ENCODE measurements around the gene WASF3.
"Not testable (repeated sequence)": the region's sequence is repeated elsewhere in the genome, so short reads cannot be mapped to it uniquely, and the experiment has no call there.

Gene WASF3

DNA sequence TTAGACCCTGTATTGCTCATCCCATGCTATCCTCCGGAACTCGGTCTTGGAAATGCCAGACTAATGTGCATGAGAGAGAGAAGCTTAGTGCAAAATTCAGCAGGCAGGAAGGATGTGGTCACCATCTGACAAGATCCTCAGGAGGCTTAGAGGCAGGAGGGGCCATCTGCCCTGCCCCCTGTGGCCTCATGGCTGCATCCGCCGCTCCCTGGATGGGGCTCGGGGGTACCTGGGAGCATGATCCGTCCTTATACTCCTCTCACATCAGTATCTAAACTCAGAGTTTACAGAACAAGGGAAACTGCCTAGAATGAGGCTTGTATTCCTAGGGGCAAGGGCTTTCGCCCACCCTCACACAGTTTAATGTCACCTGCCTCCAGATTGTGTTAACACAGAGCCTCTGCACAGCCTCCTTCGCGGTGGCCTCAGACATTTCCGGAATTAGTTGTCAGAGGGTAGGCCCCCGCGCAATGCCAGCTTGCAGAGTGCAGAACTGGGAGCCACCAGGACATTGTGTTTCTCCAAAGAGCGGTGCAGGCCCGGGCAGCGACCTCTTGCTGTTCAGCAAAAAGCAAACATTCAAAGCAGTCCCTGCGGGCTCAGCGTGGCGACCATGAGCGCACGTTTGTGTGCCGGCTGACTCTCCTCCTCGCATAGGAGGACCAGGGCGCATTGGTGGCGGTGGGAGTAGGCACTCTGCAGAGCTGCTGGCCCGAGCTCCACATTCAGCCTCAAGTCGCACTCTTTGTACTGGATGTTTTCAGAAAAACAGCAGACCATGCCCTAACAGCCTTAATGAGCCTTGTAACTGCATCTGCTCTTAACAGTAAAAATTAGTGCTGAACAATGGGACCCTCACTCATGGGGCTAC is 164.0 kb downstream of the WASF3 start:
- peak in 1 of 2 experiments; percentile 55 for DNase-seq

DNA sequence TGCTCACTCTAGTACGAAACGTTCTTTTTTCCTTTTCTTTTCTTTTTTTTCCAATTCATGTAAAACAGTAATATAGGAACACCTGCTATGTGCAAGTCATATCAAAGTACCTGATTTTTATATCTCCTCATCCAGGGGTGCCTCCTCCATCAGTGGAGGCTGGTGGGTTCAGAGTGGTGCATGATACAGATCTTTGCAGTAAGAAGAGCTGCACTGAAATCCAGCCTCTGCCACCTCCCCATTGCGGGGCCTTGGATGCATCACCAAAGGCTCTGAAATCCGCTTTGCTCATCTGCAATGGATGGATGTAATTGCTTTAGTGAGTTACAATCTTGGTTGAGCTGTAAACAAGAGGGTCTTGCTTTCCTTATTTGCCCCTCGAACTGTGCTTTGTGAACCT is 164.8 kb downstream of the WASF3 start:
- DNase-seq: no peak

DNA sequence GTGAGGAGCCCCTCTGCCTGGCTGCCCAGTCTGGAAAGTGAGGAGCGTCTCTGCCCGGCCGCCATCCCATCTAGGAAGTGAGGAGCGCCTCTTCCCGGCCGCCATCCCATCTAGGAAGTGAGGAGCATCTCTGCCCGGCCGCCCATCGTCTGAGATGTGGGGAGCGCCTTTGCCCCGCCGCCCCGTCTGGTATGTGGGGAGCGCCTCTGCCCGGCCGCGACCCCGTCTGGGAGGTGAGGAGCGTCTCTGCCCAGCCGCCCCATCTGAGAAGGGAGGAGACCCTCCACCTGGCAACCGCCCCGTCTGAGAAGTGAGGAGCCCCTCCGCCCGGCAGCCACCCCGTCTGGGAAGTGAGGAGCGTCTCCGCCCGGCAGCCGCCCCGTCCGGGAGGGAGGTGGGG is 166.1 kb downstream of the WASF3 start:
- not testable (repeated sequence) for DNase-seq

DNA sequence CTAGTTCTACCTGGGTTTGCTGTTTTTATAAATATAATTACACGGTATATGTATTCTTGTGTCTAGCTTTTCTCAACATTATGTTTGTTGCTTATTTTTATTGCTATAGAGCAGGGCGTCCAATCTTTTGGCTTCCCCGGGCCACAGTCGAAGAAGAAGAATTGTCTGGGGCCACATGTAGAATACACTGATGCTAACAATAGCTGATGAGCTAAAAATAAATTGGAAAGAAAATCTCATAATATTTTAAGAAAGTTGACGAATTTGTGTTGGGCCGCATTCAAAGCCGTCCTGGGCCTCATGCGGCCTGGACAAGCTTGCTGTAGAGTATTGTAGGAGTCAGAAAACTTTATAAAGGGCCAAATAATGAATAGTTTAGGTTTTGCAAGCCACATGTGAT is 169.2 kb downstream of the WASF3 start:
- no peak for DNase-seq

DNA sequence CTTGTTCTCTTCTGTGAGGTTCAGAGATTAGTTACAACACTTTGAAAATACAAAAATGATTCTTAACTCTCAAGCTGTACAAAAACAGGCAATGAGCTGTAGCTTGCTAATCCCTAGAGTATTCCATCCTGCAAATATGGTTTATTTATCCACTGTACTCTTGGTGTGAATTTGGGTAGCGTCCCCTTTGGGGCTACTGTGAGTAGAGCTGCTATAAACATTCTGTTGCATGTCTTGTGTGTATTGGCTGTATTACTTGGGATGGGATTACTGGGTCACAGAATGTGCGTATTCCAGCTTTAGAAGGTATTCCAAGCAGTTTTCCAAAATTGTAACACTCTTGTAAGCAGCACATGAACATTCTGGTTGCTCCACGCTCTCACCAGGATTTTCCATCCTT is 169.6 kb downstream of the WASF3 start:
- DNase-seq: no peak

DNA sequence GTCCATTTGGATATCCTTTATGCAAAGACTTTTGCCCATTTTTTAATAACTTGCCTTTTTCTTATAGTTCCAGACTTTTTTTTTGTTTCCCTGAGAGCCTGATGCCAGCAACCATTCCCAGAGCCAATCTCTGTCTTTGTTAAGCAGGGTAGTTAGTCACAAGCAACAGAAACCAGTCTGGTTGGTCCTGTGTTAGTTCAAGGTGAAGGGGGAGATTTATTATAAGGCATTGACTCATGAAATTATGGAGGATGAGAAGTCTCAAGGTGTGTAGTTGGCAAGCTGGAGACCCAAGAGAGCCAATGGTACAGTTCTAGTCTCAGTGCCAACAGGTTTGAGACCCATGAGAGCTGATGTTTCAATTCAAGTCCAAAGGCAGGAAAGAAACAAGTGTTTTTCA is 170.2 kb downstream of the WASF3 start:
- DNase-seq: no peak

DNA sequence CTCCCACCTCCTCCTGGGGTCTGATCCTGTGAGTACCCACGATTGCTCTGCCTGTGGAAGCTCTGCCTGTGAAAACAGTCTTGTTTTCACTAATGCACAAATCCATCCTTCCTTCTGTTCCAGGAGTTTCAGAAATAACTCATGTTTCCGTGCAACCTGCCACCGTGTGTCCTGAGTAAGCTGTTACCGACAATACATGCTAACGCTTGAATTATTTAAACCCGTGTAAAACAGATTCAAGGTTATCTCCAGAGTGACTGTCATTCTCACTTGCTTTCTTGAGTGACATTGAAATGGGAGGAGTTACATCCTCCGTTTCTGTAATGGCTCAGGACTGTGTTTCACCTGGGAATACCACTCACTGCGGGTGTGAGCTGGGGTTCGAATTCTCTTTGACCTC is 178.2 kb downstream of the WASF3 start:
- no peak for DNase-seq
